ENCODE data around the gene ARHGEF6. TPM values are rescaled to one million over a fixed set of nuclear protein-coding genes. Genes with fewer than 3 reads are reported as not detected.
"Not testable (repeated sequence)": the region's sequence is repeated elsewhere in the genome, so short reads cannot be mapped to it uniquely, and the experiment has no call there.

The ARHGEF6 gene
- total and polyA plus RNA-seq, 8 donors: 11.9 to 21.6 (median 19.2) TPM

- Histone ChIP-seq H3K4me1 (no peaks in the 10 kb centered on the region), H3K27me3 (no peaks in the 10 kb centered on the region), H3K9me3 (no peaks in the 10 kb centered on the region), H3K4me3 (no peak overlapping the region), H3K36me3 (no peaks in the 10 kb centered on the region), H3K27ac (no peak overlapping the region)
- no peak for DNase-seq
- no peak for TF ChIP-seq CTCF (IDR thresholded peaks at IDR 0.05)
- no peak for ATAC-seq
- intact Hi-C loops (cut with DNase I): no loop called here
These were observed 21.8 kb upstream of the ARHGEF6 start for GRCh38 chrX:136802515-136802914.

GRCh38 chrX:136797787-136798186 is 17.1 kb upstream of the ARHGEF6 start:
- no peaks in the 10 kb centered on the region for H3K4me1 ChIP-seq
- DNase-seq: no peak
- no peaks in the 10 kb centered on the region for H3K27me3 ChIP-seq
- intact Hi-C loops (cut with DNase I): no loop called here
- H3K4me3 ChIP-seq: no peak overlapping the region
- ATAC-seq: no peak
- no peaks in the 10 kb centered on the region for H3K36me3 ChIP-seq
- H3K9me3 ChIP-seq: no peaks in the 10 kb centered on the region
- no peak overlapping the region for H3K27ac ChIP-seq
- no peak for TF ChIP-seq CTCF (IDR thresholded peaks at IDR 0.05)

- H3K36me3 ChIP-seq; H3K27ac ChIP-seq; DNase-seq; ATAC-seq; H3K27me3 ChIP-seq; H3K4me3 ChIP-seq; H3K9me3 ChIP-seq; H3K4me1 ChIP-seq; intact Hi-C loops (cut with DNase I): not testable (repeated sequence)
These were observed 14.4 kb upstream of the ARHGEF6 start for GRCh38 chrX:136795132-136795531.

GRCh38 chrX:136794660-136795059 is 13.9 kb upstream of the ARHGEF6 start:
- H3K9me3 ChIP-seq; H3K4me1 ChIP-seq; intact Hi-C loops (cut with DNase I); H3K27ac ChIP-seq; ATAC-seq; H3K4me3 ChIP-seq; H3K27me3 ChIP-seq; H3K36me3 ChIP-seq; DNase-seq: not testable (repeated sequence)

- H3K4me1 ChIP-seq: no peaks in the 10 kb centered on the region
- no peaks in the 10 kb centered on the region for H3K36me3 ChIP-seq
- H3K27ac ChIP-seq: no peak overlapping the region
- no peak overlapping the region for H3K4me3 ChIP-seq
- DNase-seq: no peak
- no peak for TF ChIP-seq CTCF (IDR thresholded peaks at IDR 0.05)
- ATAC-seq: no peak
- no peaks in the 10 kb centered on the region for H3K27me3 ChIP-seq
- intact Hi-C loops (cut with DNase I): no loop called here
- H3K9me3 ChIP-seq: no peaks in the 10 kb centered on the region
These were observed 13.3 kb upstream of the ARHGEF6 start for GRCh38 chrX:136794080-136794479.

- H3K9me3 ChIP-seq: no peaks in the 10 kb centered on the region
- ATAC-seq (no peak), DNase-seq (no peak)
- no peaks in the 10 kb centered on the region for H3K27me3 ChIP-seq
- intact Hi-C loops (cut with DNase I): no loop called here
- H3K27ac ChIP-seq: no peak overlapping the region
- no peak for TF ChIP-seq CTCF (IDR thresholded peaks at IDR 0.05)
- H3K4me1 ChIP-seq: no peaks in the 10 kb centered on the region
- H3K36me3 ChIP-seq: no peaks in the 10 kb centered on the region
- H3K4me3 ChIP-seq: no peak overlapping the region
These were observed 9.1 kb upstream of the ARHGEF6 start for GRCh38 chrX:136789856-136790255.

Measured in left lung (tissue), 10 donors.